Subcutaneous abdominal adipose tissue (tissue), 5 donors: ENCODE measurements around the gene TNFSF8.

Source experiments
- H3K27ac ChIP-seq: one replicate; pipeline ENCODE4 v1.7.0; 2013; ENCODE audit warnings: low read depth, mild to moderate bottlenecking, inconsistent platforms, low read length, moderate library complexity
- H3K27me3 ChIP-seq, 5 donors: one replicate each; pipeline ENCODE4 v1.7.0; 2013; ENCODE audit warnings: low read length in 5 of 5, inconsistent platforms in 1 of 5; ENCODE audit not compliant: control insufficient read depth in 5 of 5, insufficient read depth in 4 of 5
- H3K36me3 ChIP-seq, 5 donors: one replicate each; pipeline ENCODE4 v1.7.0; 2013; ENCODE audit warnings: low read length in 5 of 5; ENCODE audit not compliant: control insufficient read depth in 5 of 5, insufficient read depth in 5 of 5
- H3K4me1 ChIP-seq, 5 donors: one replicate each; pipeline ENCODE4 v1.7.0; 2013; ENCODE audit warnings: low read length in 5 of 5, mild to moderate bottlenecking in 3 of 5, moderate library complexity in 1 of 5; ENCODE audit not compliant: control insufficient read depth in 5 of 5, insufficient read depth in 5 of 5
- H3K4me3 ChIP-seq, 5 donors: one replicate each; pipeline ENCODE4 v1.7.0; 2013; ENCODE audit warnings: low read length in 5 of 5, low read depth in 1 of 5
- H3K9ac ChIP-seq, 5 donors: one replicate each; pipeline ENCODE4 v1.7.0; 2013; ENCODE audit warnings: low read length in 5 of 5, mild to moderate bottlenecking in 4 of 5, moderate library complexity in 3 of 5
- H3K9me3 ChIP-seq, 5 donors: one replicate each; pipeline ENCODE4 v1.7.0; 2013; ENCODE audit warnings: low read length in 5 of 5; ENCODE audit not compliant: control insufficient read depth in 5 of 5
- donor health status: healthy.
- donor health status: healthy.
- donor health status: healthy.
- donor health status: healthy.
- donor health status: healthy.

The TNFSF8 gene

GRCh38 chr9:114899461-114899860 is 30.9 kb downstream of the TNFSF8 start:
- no peak overlapping the region for H3K4me3 ChIP-seq
- H3K4me1 ChIP-seq = peaks cover 16 to 39% (median 30%) of the 10 kb centered on the region in 5 donors
- H3K27ac ChIP-seq = no peak overlapping the region
- no peaks in the 10 kb centered on the region for H3K9me3 ChIP-seq
- H3K9ac ChIP-seq = no peak overlapping the region
- H3K36me3 ChIP-seq = no peaks in the 10 kb centered on the region
- H3K27me3 ChIP-seq = no peaks in the 10 kb centered on the region

GRCh38 chr9:114898741-114899140 is 31.6 kb downstream of the TNFSF8 start:
- H3K27me3 ChIP-seq = no peaks in the 10 kb centered on the region
- H3K36me3 ChIP-seq = no peaks in the 10 kb centered on the region
- no peaks in the 10 kb centered on the region for H3K9me3 ChIP-seq
- peak overlapping the region in 1 of 5 donors; percentile 12 for H3K9ac ChIP-seq
- H3K27ac ChIP-seq = no peak overlapping the region
- H3K4me1 ChIP-seq = peaks cover 16 to 46% (median 34%) of the 10 kb centered on the region in 5 donors
- H3K4me3 ChIP-seq = no peak overlapping the region

GRCh38 chr9:114897196-114897595 is 33.2 kb downstream of the TNFSF8 start:
- no peak overlapping the region for H3K9ac ChIP-seq

GRCh38 chr9:114896344-114896743 is 34.0 kb downstream of the TNFSF8 start:
- no peaks in the 10 kb centered on the region for H3K36me3 ChIP-seq
- no peak overlapping the region for H3K4me3 ChIP-seq
- H3K4me1 ChIP-seq = peaks cover 16 to 49% (median 34%) of the 10 kb centered on the region in 5 donors
- no peak overlapping the region for H3K27ac ChIP-seq
- H3K9ac ChIP-seq = no peak overlapping the region
- H3K9me3 ChIP-seq = no peaks in the 10 kb centered on the region
- no peaks in the 10 kb centered on the region for H3K27me3 ChIP-seq

More at GRCh38 chr9:114897196-114897595, 33.2 kb downstream of the TNFSF8 start:
- no peaks in the 10 kb centered on the region for H3K27me3 ChIP-seq
- H3K36me3 ChIP-seq = no peaks in the 10 kb centered on the region
- peaks cover 16 to 49% (median 34%) of the 10 kb centered on the region in 5 donors for H3K4me1 ChIP-seq
- no peak overlapping the region for H3K4me3 ChIP-seq
- H3K9me3 ChIP-seq = no peaks in the 10 kb centered on the region
- no peak overlapping the region for H3K27ac ChIP-seq

GRCh38 chr9:114895521-114895991 is 34.8 kb downstream of the TNFSF8 start:
- Histone ChIP-seq H3K9ac (no peak overlapping the region), H3K4me3 (peak overlapping the region in 1 of 5 donors; percentile 5), H3K36me3 (no peaks in the 10 kb centered on the region), H3K9me3 (no peaks in the 10 kb centered on the region), H3K27me3 (no peaks in the 10 kb centered on the region), H3K27ac (no peak overlapping the region), H3K4me1 (peaks cover 16 to 49% (median 34%) of the 10 kb centered on the region in 5 donors)

GRCh38 chr9:114894609-114895433 is 35.6 kb downstream of the TNFSF8 start:
- Histone ChIP-seq H3K36me3 (no peaks in the 10 kb centered on the region), H3K4me3 (no peak overlapping the region), H3K27ac (no peak overlapping the region), H3K9me3 (no peaks in the 10 kb centered on the region), H3K27me3 (no peaks in the 10 kb centered on the region), H3K4me1 (peaks cover 16 to 46% (median 36%) of the 10 kb centered on the region in 5 donors), H3K9ac (no peak overlapping the region)

- Histone ChIP-seq H3K36me3 (no peaks in the 10 kb centered on the region), H3K4me3 (no peak overlapping the region), H3K27ac (no peak overlapping the region), H3K4me1 (peaks cover 13 to 40% (median 32%) of the 10 kb centered on the region in 5 donors), H3K27me3 (no peaks in the 10 kb centered on the region), H3K9ac (no peak overlapping the region), H3K9me3 (no peaks in the 10 kb centered on the region)
Observed at GRCh38 chr9:114894206-114894605, 36.2 kb downstream of the TNFSF8 start.

GRCh38 chr9:114893221-114894010 is 37.0 kb downstream of the TNFSF8 start:
- Histone ChIP-seq H3K9ac (no peak overlapping the region), H3K9me3 (no peaks in the 10 kb centered on the region), H3K4me3 (no peak overlapping the region), H3K4me1 (peaks cover 12 to 34% (median 24%) of the 10 kb centered on the region in 5 donors), H3K36me3 (no peaks in the 10 kb centered on the region), H3K27me3 (no peaks in the 10 kb centered on the region), H3K27ac (no peak overlapping the region)

- H3K27me3 ChIP-seq = no peaks in the 10 kb centered on the region
- H3K4me3 ChIP-seq = no peak overlapping the region
- no peak overlapping the region for H3K9ac ChIP-seq
- H3K9me3 ChIP-seq = peaks cover 0 to 3% (median 0%) of the 10 kb centered on the region in 5 donors
- H3K27ac ChIP-seq = no peak overlapping the region
- H3K4me1 ChIP-seq = peaks cover 2 to 20% (median 11%) of the 10 kb centered on the region in 5 donors
- no peaks in the 10 kb centered on the region for H3K36me3 ChIP-seq
Observed at GRCh38 chr9:114889802-114890224, 40.6 kb downstream of the TNFSF8 start.

- H3K27ac ChIP-seq = no peak overlapping the region
- H3K9ac ChIP-seq = no peak overlapping the region
- peaks cover 0 to 5% (median 2%) of the 10 kb centered on the region in 5 donors for H3K9me3 ChIP-seq
- no peaks in the 10 kb centered on the region for H3K27me3 ChIP-seq
- no peak overlapping the region for H3K4me3 ChIP-seq
- H3K4me1 ChIP-seq = peaks cover 0 to 15% (median 3%) of the 10 kb centered on the region in 5 donors
- no peaks in the 10 kb centered on the region for H3K36me3 ChIP-seq
Observed at GRCh38 chr9:114888607-114889006, 41.8 kb downstream of the TNFSF8 start.
